BE2C (cell line): ENCODE results near the gene NFKBIA.

ENCODE experiments used
- DNase-seq: peaks from one replicate; pipeline ENCODE4 v3.0.0-alpha.2; 2020
- H3K27me3 ChIP-seq: fragments of 250-450 bp; sonication (Bioruptor Pico); 2 replicates; pipeline ENCODE4 v1.5.1; 2020; ENCODE audit warnings: mild to moderate bottlenecking
- H3K36me3 ChIP-seq: fragments of 250-450 bp; sonication (Bioruptor Pico); 2 replicates; pipeline ENCODE4 v1.5.1; 2020; ENCODE audit warnings: mild to moderate bottlenecking
- H3K4me1 ChIP-seq: fragments of 250-450 bp; sonication (Bioruptor Pico); 2 replicates; pipeline ENCODE4 v1.5.1; 2020
- H3K4me3 ChIP-seq: 2 replicates; pipeline ENCODE4 v1.5.1; 2011; ENCODE audit warnings: low read depth, low read length
- H3K9me3 ChIP-seq: fragments of 250-450 bp; sonication (Bioruptor Pico); 2 replicates; pipeline ENCODE4 v1.5.1; 2020
- CTCF ChIP-seq: IDR thresholded peaks from 2 replicates; pipeline ENCODE4 v1.5.1; 2012; ENCODE audit warnings: mild to moderate bottlenecking, low read depth, low read length

The NFKBIA gene

GRCh38 chr14:35406090-35406489, 1.5 kb upstream of the NFKBIA start:
- no peaks in the 10 kb centered on the region for H3K9me3 ChIP-seq
- H3K4me3 ChIP-seq: no peak overlapping the region
- H3K27me3 ChIP-seq: no peaks in the 10 kb centered on the region
- H3K4me1 ChIP-seq: peaks cover 15% of the 10 kb centered on the region
- no peak for TF ChIP-seq CTCF
- peaks cover 26% of the 10 kb centered on the region for H3K36me3 ChIP-seq
- no peak for DNase-seq

GRCh38 chr14:35405304-35405996, 901 bp upstream of the NFKBIA start:
- peaks cover 15% of the 10 kb centered on the region for H3K4me1 ChIP-seq
- TF ChIP-seq CTCF: no peak

GRCh38 chr14:35403603-35404448, 723 bp downstream of the NFKBIA start:
- Histone ChIP-seq H3K27me3 (no peaks in the 10 kb centered on the region), H3K4me1 (peaks cover 15% of the 10 kb centered on the region), H3K4me3 (peak overlapping the region; percentile 69), H3K36me3 (peaks cover 45% of the 10 kb centered on the region), H3K9me3 (no peaks in the 10 kb centered on the region)
- peak; percentile 97 for DNase-seq
- no peak for TF ChIP-seq CTCF

More at GRCh38 chr14:35405304-35405996, 901 bp upstream of the NFKBIA start:
- DNase-seq: no peak
- Histone ChIP-seq H3K36me3 (peaks cover 32% of the 10 kb centered on the region), H3K27me3 (no peaks in the 10 kb centered on the region), H3K9me3 (no peaks in the 10 kb centered on the region), H3K4me3 (peak overlapping the region; percentile 69)

- TF ChIP-seq CTCF: no peak
- H3K4me1 ChIP-seq: peaks cover 15% of the 10 kb centered on the region
- peak overlapping the region; percentile 69 for H3K4me3 ChIP-seq
- H3K36me3 ChIP-seq: peaks cover 45% of the 10 kb centered on the region
- H3K27me3 ChIP-seq: no peaks in the 10 kb centered on the region
- no peaks in the 10 kb centered on the region for H3K9me3 ChIP-seq
- DNase-seq: no peak
Measured at GRCh38 chr14:35403114-35403602, 1.4 kb downstream of the NFKBIA start.

- Histone ChIP-seq H3K9me3 (no peaks in the 10 kb centered on the region), H3K4me1 (peaks cover 15% of the 10 kb centered on the region), H3K4me3 (peak overlapping the region; percentile 69), H3K36me3 (peaks cover 45% of the 10 kb centered on the region), H3K27me3 (no peaks in the 10 kb centered on the region)
- no peak for DNase-seq
- no peak for TF ChIP-seq CTCF
Measured at GRCh38 chr14:35402323-35403113, 2.0 kb downstream of the NFKBIA start.
